ENCODE measurements around the gene LRRC47.
A peak's percentile ranks its signal among the peaks of the same experiment; 100 is the strongest.
"Not testable (repeated sequence)": the region's sequence is repeated elsewhere in the genome, so short reads cannot be mapped to it uniquely, and the experiment has no call there.

Gene LRRC47

GRCh38 chr1:3771108-3772026 is 24.9 kb downstream of the LRRC47 start:
- no peak for DNase-seq

GRCh38 chr1:3770047-3770765 is 26.1 kb downstream of the LRRC47 start:
- no peak for DNase-seq

- DNase-seq, result no peak
These were observed 27.4 kb downstream of the LRRC47 start for GRCh38 chr1:3768811-3769390.

GRCh38 chr1:3767328-3767925 is 28.9 kb downstream of the LRRC47 start:
- DNase-seq, result no peak

- no peak for DNase-seq
These were observed 32.8 kb downstream of the LRRC47 start for GRCh38 chr1:3763351-3764125.

GRCh38 chr1:3762873-3763228 is 33.4 kb downstream of the LRRC47 start:
- no peak for DNase-seq

GRCh38 chr1:3762151-3762872 is 34.0 kb downstream of the LRRC47 start:
- DNase-seq, result no peak

- DNase-seq, result no peak
These were observed 34.8 kb downstream of the LRRC47 start for GRCh38 chr1:3761296-3762010.

- no peak for DNase-seq
These were observed 36.5 kb downstream of the LRRC47 start for GRCh38 chr1:3759796-3760195.

GRCh38 chr1:3759164-3759563 is 37.1 kb downstream of the LRRC47 start:
- no peak for DNase-seq

- no peak for DNase-seq
These were observed 39.9 kb downstream of the LRRC47 start for GRCh38 chr1:3756394-3756793.

- DNase-seq, result no peak
These were observed 42.4 kb downstream of the LRRC47 start for GRCh38 chr1:3753656-3754454.

GRCh38 chr1:3752400-3752945 is 43.8 kb downstream of the LRRC47 start, which contains the start of gene CCDC27:
CCDC27 (plus strand) TSS chr1:3752450; CDS start chr1:3752482, 32 bp downstream.
- DNase-seq, result no peak

GRCh38 chr1:3750741-3751140 is 45.6 kb downstream of the LRRC47 start:
- DNase-seq, result no peak

- DNase-seq, result no peak
These were observed 46.8 kb downstream of the LRRC47 start for GRCh38 chr1:3749512-3749911.

- not testable (repeated sequence) for DNase-seq
These were observed 47.9 kb downstream of the LRRC47 start for GRCh38 chr1:3748316-3748900.

GRCh38 chr1:3747903-3748302 is 48.4 kb downstream of the LRRC47 start:
- DNase-seq, result no peak

GRCh38 chr1:3747522-3747848 is 48.8 kb downstream of the LRRC47 start:
- DNase-seq, result no peak

- DNase-seq, result peak; percentile 90
These were observed 49.3 kb downstream of the LRRC47 start for GRCh38 chr1:3746830-3747521.
